Activated CD8-positive, alpha-beta memory T cell treated with anti-CD3 and anti-CD28 coated beads, Interleukin-2, amount 10 ng/mL, durations not matched to agents 7 days and 5 days (primary cell): ENCODE measurements around the gene AFF4. TPM values are rescaled to one million over a fixed set of nuclear protein-coding genes. Genes with fewer than 3 reads are reported as not detected.

ENCODE experiments used
- ATAC-seq: fragments of 150-1000 bp; cut with Tn5 transposase; one replicate; pipeline ENCODE4 v1.10.0; 2021; ENCODE audit warnings: moderate library complexity
- CTCF ChIA-PET: fragments of 350-600 bp; sonication (Branson Sonifier 250); formaldehyde crosslinking; loops from one replicate; lab custom pipeline; 2021; ENCODE audit warnings: antibody characterized with exemption; lab: Charles Lee
- DNase-seq: peaks from one replicate; pipeline ENCODE4 v3.0.0-alpha.2; 2020
- H3K27ac Mint-ChIP-seq: one replicate; pipeline ENCODE4 v1.8.0; 2021; ENCODE audit warnings: mild to moderate bottlenecking, mixed read lengths
- H3K27me3 Mint-ChIP-seq: one replicate; pipeline ENCODE4 v1.8.0; 2021; ENCODE audit warnings: mixed read lengths
- H3K36me3 Mint-ChIP-seq: one replicate; pipeline ENCODE4 v1.8.0; 2021; ENCODE audit warnings: mild to moderate bottlenecking, mixed read lengths
- H3K4me1 Mint-ChIP-seq: one replicate; pipeline ENCODE4 v1.8.0; 2021; ENCODE audit warnings: mixed read lengths
- H3K4me3 Mint-ChIP-seq: one replicate; pipeline ENCODE4 v1.8.0; 2021; ENCODE audit warnings: mild to moderate bottlenecking, moderate library complexity, mixed read lengths
- H3K9me3 Mint-ChIP-seq: one replicate; pipeline ENCODE4 v1.8.0; 2022; ENCODE audit warnings: low read depth, mixed read lengths
- total RNA-seq, 2 experiments: library from RNA; stranded (reverse); gene quantifications; one replicate each; pipeline ENCODE4 v1.2.3, GENCODE V29; 2021

AFF4 gene
- total RNA-seq, 2 experiments from 2014 or later, result 32.6 to 34.7 TPM

- CTCF ChIA-PET, result no interaction called here
- Mint-ChIP-seq H3K27me3 (peaks cover 4% of the 10 kb centered on the region), H3K4me1 (peaks cover 4% of the 10 kb centered on the region), H3K4me3 (no peak overlapping the region), H3K9me3 (no peaks in the 10 kb centered on the region), H3K27ac (no peak overlapping the region), H3K36me3 (no peaks in the 10 kb centered on the region)
- ATAC-seq (no peak), DNase-seq (no peak)
These were observed 126.6 kb downstream of the AFF4 start for GRCh38 chr5:132836852-132837251.

GRCh38 chr5:132834057-132834456 lies 129.4 kb downstream of the AFF4 start:
- Mint-ChIP-seq H3K27ac (no peak overlapping the region), H3K27me3 (peaks cover 19% of the 10 kb centered on the region), H3K36me3 (no peaks in the 10 kb centered on the region), H3K4me3 (no peak overlapping the region), H3K9me3 (no peaks in the 10 kb centered on the region), H3K4me1 (peaks cover 9% of the 10 kb centered on the region)
- DNase-seq (no peak), ATAC-seq (no peak)
- CTCF ChIA-PET, result interaction anchor here (0.7 to 6.8 kb wide), 6 partner anchors 10 to 49 kb away, joined by 3 to 60 read pairs (median 4); no protein-coding TSS in a partner anchor

GRCh38 chr5:132832612-132833011 lies 130.8 kb downstream of the AFF4 start:
- H3K36me3 Mint-ChIP-seq, result no peaks in the 10 kb centered on the region
- H3K4me1 Mint-ChIP-seq, result peaks cover 12% of the 10 kb centered on the region
- peaks cover 32% of the 10 kb centered on the region for H3K27me3 Mint-ChIP-seq
- no peak overlapping the region for H3K4me3 Mint-ChIP-seq
- no peak overlapping the region for H3K27ac Mint-ChIP-seq
- ATAC-seq (no peak), DNase-seq (no peak)
- CTCF ChIA-PET, result interaction anchor here (1.2 to 6.8 kb wide), 3 partner anchors 9 to 21 kb away, joined by 3 to 60 read pairs (median 5); no protein-coding TSS in a partner anchor
- H3K9me3 Mint-ChIP-seq, result no peaks in the 10 kb centered on the region

DNA sequence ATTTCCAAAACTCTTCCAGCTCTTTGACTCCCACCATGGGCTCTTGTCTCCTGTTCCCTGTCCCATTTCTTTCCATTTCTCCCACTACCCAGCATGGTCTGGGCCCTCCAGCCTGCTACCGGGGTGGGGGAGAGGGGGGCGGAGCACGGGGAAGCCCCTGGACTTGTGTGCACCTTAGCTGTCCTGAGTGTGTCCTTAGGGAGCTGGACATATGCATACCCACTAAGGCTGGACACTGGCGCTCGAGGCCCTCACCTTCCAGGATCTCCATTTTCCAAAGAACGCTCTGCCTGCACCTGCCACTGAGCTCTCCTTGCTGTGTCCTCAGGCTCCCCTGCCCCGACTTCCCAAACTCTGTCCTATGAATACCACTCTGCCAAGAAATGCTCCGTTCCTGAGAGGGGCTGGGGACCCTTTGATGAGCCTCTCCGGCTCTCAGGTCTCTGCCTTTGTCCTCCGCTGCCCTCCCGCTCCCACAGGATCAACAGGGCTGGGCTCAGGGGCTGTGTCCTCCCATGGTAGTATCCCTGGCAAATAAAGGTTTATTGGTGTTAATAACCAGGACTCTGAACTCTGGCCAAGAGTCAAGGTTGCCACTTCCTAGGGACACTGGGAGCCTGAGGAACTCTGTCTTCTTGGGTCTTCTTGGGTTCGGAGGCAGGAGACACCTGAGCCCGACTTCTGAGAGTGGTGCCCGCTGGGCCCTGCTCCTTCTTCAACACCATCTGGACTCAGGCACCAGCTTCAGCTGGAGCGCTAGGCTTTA lies 132.2 kb downstream of the AFF4 start:
- DNase-seq (no peak), ATAC-seq (no peak)
- Mint-ChIP-seq H3K9me3 (no peaks in the 10 kb centered on the region), H3K27ac (no peak overlapping the region), H3K4me1 (peaks cover 15% of the 10 kb centered on the region), H3K36me3 (no peaks in the 10 kb centered on the region), H3K27me3 (peaks cover 43% of the 10 kb centered on the region), H3K4me3 (peak overlapping the region; percentile 49)
- CTCF ChIA-PET, result interaction anchor here (0.7 to 6.8 kb wide), 8 partner anchors 9 to 202 kb away, joined by 3 to 60 read pairs (median 5); partner anchors contain the start of genes GDF9 and UQCRQ

DNA sequence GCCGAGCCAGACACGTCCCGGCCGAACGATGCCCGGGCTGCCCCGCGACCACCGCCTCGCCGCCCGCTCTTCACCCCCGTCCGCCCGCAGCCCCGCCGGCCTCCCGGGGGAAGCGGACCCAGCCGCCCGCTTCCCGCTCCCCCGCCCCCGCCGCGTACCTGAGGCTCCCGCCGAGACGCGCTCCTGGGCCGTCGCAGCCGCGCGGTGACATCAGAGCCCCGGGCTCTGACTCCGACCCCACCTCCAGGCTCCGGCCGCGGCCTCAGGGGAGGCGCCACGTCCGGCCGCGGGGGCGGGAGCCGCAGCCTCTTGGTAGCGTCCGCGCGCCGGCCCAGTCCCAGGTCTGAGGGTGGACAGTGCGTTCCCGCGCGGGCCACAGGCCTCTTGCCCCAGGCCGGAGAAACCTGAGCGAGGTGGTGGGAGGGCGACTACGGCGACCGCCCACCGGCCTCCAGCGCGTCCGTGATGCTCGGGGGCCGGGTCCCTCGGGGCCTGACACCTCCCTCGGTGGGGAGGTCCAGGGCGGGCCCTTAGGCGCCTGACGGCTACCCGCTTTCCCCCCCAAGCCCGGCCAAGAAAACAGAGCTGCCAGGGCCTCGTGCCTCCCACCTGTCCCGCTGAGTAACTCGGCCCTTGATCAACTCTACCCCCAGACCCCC lies 132.9 kb downstream of the AFF4 start, which contains the start of gene SHROOM1:
SHROOM1 (minus strand) TSS at position 212 of the 659 bp plus-strand sequence. CDS start 4,507 bp downstream, outside the sequence.
- no peaks in the 10 kb centered on the region for H3K36me3 Mint-ChIP-seq
- DNase-seq (peak; percentile 49), ATAC-seq (peak; percentile 43)
- CTCF ChIA-PET, result interaction anchor here (0.7 to 6.8 kb wide), 18 partner anchors 9 to 1100 kb away, joined by 3 to 60 read pairs (median 4); partner anchors contain the start of genes GDF9 and UQCRQ
- peaks cover 46% of the 10 kb centered on the region for H3K27me3 Mint-ChIP-seq
- H3K9me3 Mint-ChIP-seq, result no peaks in the 10 kb centered on the region
- peak within 1 kb of the TSS; percentile 73 for H3K27ac Mint-ChIP-seq
- H3K4me3 Mint-ChIP-seq, result peak within 1 kb of the TSS; percentile 79
- H3K4me1 Mint-ChIP-seq, result peaks cover 17% of the 10 kb centered on the region

GRCh38 chr5:132829742-132830435 lies 133.5 kb downstream of the AFF4 start:
- peak; percentile 90 for ATAC-seq
- peak overlapping the region; percentile 73 for H3K27ac Mint-ChIP-seq

GRCh38 chr5:132828846-132829494 lies 134.5 kb downstream of the AFF4 start:
- no peak for ATAC-seq
- H3K4me1 Mint-ChIP-seq, result peaks cover 26% of the 10 kb centered on the region
- DNase-seq, result no peak
- CTCF ChIA-PET, result interaction anchor here (0.7 to 6.8 kb wide), 25 partner anchors 10 to 1101 kb away, joined by 3 to 60 read pairs (median 4); partner anchors contain the start of genes GDF9 and KIF3A
- H3K4me3 Mint-ChIP-seq, result peak overlapping the region; percentile 79
- no peak overlapping the region for H3K27ac Mint-ChIP-seq
- peaks cover 51% of the 10 kb centered on the region for H3K27me3 Mint-ChIP-seq
- no peaks in the 10 kb centered on the region for H3K9me3 Mint-ChIP-seq
- no peaks in the 10 kb centered on the region for H3K36me3 Mint-ChIP-seq

More at GRCh38 chr5:132829742-132830435, 133.5 kb downstream of the AFF4 start:
- Mint-ChIP-seq H3K27me3 (peaks cover 49% of the 10 kb centered on the region), H3K4me1 (peaks cover 19% of the 10 kb centered on the region), H3K4me3 (peak overlapping the region; percentile 79), H3K9me3 (no peaks in the 10 kb centered on the region), H3K36me3 (no peaks in the 10 kb centered on the region)
- CTCF ChIA-PET, result interaction anchor here (0.7 to 6.8 kb wide), 23 partner anchors 11 to 1100 kb away, joined by 3 to 60 read pairs (median 4); partner anchors contain the start of genes GDF9, KIF3A and UQCRQ
- peak; percentile 80 for DNase-seq

DNA sequence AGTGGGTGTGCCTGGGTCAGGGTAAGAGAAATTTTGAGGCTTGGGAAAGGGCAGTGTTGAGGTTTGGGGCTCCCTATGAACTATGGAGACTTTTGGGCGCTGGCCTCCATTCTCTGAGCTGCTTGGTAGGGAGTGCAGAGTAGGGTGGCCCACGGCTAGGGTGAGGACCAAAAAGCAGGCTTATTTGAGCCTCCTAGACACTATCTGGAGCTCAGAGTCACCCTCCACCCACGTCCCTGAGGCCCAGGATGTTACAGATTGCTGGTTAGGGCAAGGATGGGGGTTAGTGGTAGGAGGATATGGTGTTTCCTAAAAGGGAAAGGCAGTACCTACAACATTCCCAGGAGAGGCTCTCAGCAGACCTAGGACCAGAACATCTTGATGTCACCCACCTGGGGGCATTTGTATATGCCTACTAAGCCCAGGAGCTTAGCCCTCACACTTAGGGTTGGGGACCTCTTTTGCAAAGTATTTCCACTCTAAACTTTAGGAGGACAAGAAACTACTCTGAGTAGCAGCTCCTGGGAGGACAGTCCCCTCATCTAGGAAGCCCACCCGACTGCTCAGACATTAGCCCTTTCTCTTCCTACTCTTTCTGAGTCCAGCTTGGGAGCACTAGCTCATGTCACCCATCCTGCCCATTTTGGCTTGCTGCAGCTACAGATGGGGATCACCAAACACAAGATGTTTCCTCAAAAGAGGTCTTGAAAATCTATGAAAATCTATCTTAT lies 135.3 kb downstream of the AFF4 start:
- Mint-ChIP-seq H3K36me3 (no peaks in the 10 kb centered on the region), H3K4me3 (peak overlapping the region; percentile 6), H3K4me1 (peaks cover 31% of the 10 kb centered on the region), H3K27ac (no peak overlapping the region), H3K9me3 (no peaks in the 10 kb centered on the region), H3K27me3 (peaks cover 57% of the 10 kb centered on the region)
- DNase-seq (no peak), ATAC-seq (no peak)
- CTCF ChIA-PET, result interaction anchor here (0.7 to 6.8 kb wide), 14 partner anchors 9 to 590 kb away, joined by 3 to 60 read pairs (median 4); partner anchors contain the start of genes CCNI2 and GDF9

GRCh38 chr5:132826424-132827082 lies 136.9 kb downstream of the AFF4 start:
- CTCF ChIA-PET, result interaction anchor here (1.0 to 4.1 kb wide), 6 partner anchors 9 to 439 kb away, joined by 3 to 16 read pairs (median 6); partner anchors contain the start of gene GDF9
- Mint-ChIP-seq H3K4me1 (peaks cover 32% of the 10 kb centered on the region), H3K36me3 (no peaks in the 10 kb centered on the region), H3K9me3 (no peaks in the 10 kb centered on the region), H3K4me3 (peak overlapping the region; percentile 39), H3K27me3 (peaks cover 55% of the 10 kb centered on the region), H3K27ac (no peak overlapping the region)
- DNase-seq (no peak), ATAC-seq (no peak)

- peaks cover 29% of the 10 kb centered on the region for H3K4me1 Mint-ChIP-seq
- DNase-seq (no peak), ATAC-seq (peak; percentile 50)
- H3K4me3 Mint-ChIP-seq, result peak overlapping the region; percentile 39
- CTCF ChIA-PET, result interaction anchor here (1.0 to 4.1 kb wide), 6 partner anchors 9 to 325 kb away, joined by 3 to 16 read pairs (median 4); no protein-coding TSS in a partner anchor
- no peaks in the 10 kb centered on the region for H3K36me3 Mint-ChIP-seq
- H3K27me3 Mint-ChIP-seq, result peaks cover 48% of the 10 kb centered on the region
- no peaks in the 10 kb centered on the region for H3K9me3 Mint-ChIP-seq
- H3K27ac Mint-ChIP-seq, result no peak overlapping the region
These were observed 137.5 kb downstream of the AFF4 start for GRCh38 chr5:132825834-132826391.
